Measurements from ENCODE around the gene HTT-AS. TPM values are rescaled to one million over a fixed set of nuclear protein-coding genes. Genes with fewer than 3 reads are reported as not detected.

HTT-AS gene
- polyA plus RNA-seq (2012; rRNA removed) = not detected in 2 replicates
- polyA plus RNA-seq (2012; cell fraction: cytosol; rRNA removed) = not detected in 2 replicates
- polyA plus RNA-seq (2012; cell fraction: nucleus; rRNA removed) = not detected in 2 replicates

DNA sequence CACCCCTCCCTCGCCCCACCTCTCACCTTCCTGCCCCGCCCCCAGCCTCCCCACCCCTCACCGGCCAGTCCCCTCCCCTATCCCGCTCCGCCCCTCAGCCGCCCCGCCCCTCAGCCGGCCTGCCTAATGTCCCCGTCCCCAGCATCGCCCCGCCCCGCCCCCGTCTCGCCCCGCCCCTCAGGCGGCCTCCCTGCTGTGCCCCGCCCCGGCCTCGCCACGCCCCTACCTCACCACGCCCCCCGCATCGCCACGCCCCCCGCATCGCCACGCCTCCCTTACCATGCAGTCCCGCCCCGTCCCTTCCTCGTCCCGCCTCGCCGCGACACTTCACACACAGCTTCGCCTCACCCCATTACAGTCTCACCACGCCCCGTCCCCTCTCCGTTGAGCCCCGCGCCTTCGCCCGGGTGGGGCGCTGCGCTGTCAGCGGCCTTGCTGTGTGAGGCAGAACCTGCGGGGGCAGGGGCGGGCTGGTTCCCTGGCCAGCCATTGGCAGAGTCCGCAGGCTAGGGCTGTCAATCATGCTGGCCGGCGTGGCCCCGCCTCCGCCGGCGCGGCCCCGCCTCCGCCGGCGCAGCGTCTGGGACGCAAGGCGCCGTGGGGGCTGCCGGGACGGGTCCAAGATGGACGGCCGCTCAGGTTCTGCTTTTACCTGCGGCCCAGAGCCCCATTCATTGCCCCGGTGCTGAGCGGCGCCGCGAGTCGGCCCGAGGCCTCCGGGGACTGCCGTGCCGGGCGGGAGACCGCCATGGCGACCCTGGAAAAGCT is at the start of gene HTT-AS, which contains the start of gene HTT:
Gene HTT-AS, minus strand, starts transcription at position 461 of the 768 bp plus-strand sequence.
Gene HTT, plus strand, starts transcription at position 604 of the 768 bp plus-strand sequence. Its CDS starts 145 bp downstream, at position 749.
- Histone ChIP-seq H3K4me3 (ENCODE audit: low read depth in 2 of 2, low read length in 1 of 2) (peak within 1 kb of the TSS; percentile 85 to 93), H3K4me2 (peak within 1 kb of the TSS; percentile 95), H3K4me1 (ENCODE audit: control insufficient read depth in 1 of 2, insufficient read depth in 2 of 2, low read depth in 1 of 2, low read length in 1 of 2) (peaks cover 6 to 15% of the 10 kb centered on the region in 2 experiments; a peak in 3 of 4 replicates), H3K27ac (ENCODE audit: low read depth in 2 of 2, low read length in 1 of 2) (peak within 1 kb of the TSS; percentile 85 to 96), H3K9me3 (no peaks in the 10 kb centered on the region), H2AFZ (ENCODE audit: low read depth) (peak within 1 kb of the TSS; percentile 96), H3K9me2 (no peaks in the 10 kb centered on the region), H3K9ac (peak within 1 kb of the TSS; percentile 98), H3K36me3 (replicated peaks in 1 of 2; ENCODE audit: control insufficient read depth in 1 of 2, insufficient read depth in 2 of 2, low read length in 1 of 2) (no peaks in the 10 kb centered on the region), H3K79me2 (ENCODE audit: insufficient read depth) (peaks cover 41% of the 10 kb centered on the region), H3F3A (replicated peaks; ENCODE audit: insufficient read depth) (peaks cover 8% of the 10 kb centered on the region), H4K20me1 (ENCODE audit: insufficient read depth) (peaks cover 37% of the 10 kb centered on the region), H3K27me3 (ENCODE audit: insufficient read depth) (no peaks in the 10 kb centered on the region)
- ChIA-PET POLR2A (no interaction called here), CTCF (interaction anchor here (0.6 to 1.5 kb wide), 5 partner anchors 9 to 96 kb away, joined by 3 to 6 read pairs (median 3); no protein-coding TSS in a partner anchor)
- WGBS (ENCODE audit: low lambda C conversion rate) = 1% methylated on average over 42 of the region's 81 CpGs
- peak; percentile 99 for DNase-seq
- peak; percentile 81 for TF ChIP-seq POLR2AphosphoS5 (IDR thresholded peaks at IDR 0.05; ENCODE audit: low read depth, low read length)
- TF ChIP-seq, protein P1, sequence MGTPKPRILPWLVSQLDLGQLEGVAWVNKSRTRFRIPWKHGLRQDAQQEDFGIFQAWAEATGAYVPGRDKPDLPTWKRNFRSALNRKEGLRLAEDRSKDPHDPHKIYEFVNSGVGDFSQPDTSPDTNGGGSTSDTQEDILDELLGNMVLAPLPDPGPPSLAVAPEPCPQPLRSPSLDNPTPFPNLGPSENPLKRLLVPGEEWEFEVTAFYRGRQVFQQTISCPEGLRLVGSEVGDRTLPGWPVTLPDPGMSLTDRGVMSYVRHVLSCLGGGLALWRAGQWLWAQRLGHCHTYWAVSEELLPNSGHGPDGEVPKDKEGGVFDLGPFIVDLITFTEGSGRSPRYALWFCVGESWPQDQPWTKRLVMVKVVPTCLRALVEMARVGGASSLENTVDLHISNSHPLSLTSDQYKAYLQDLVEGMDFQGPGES (IDR thresholded peaks at IDR 0.05; ENCODE audit: low read depth, low read length) = 0 out of 2 replicates have a peak, but pooled peaks have one; percentile 11
- TF ChIP-seq, protein P2, sequence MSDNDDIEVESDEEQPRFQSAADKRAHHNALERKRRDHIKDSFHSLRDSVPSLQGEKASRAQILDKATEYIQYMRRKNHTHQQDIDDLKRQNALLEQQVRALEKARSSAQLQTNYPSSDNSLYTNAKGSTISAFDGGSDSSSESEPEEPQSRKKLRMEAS (IDR thresholded peaks at IDR 0.05; ENCODE audit: low read depth) = 0 out of 2 replicates have a peak, but pooled peaks have one; percentile 0
- peak; percentile 91 for TF ChIP-seq YY1 (IDR thresholded peaks at IDR 0.05; ENCODE audit: low read depth)
- TF ChIP-seq GABPA (IDR thresholded peaks at IDR 0.05; ENCODE audit: low read depth) = no peak
- TF ChIP-seq RAD21 (IDR thresholded peaks at IDR 0.05; ENCODE audit: low read length) = no peak
- TF ChIP-seq SMC3 (IDR thresholded peaks at IDR 0.05; ENCODE audit: low read depth, low read length) = no peak
- TF ChIP-seq, protein P3, sequence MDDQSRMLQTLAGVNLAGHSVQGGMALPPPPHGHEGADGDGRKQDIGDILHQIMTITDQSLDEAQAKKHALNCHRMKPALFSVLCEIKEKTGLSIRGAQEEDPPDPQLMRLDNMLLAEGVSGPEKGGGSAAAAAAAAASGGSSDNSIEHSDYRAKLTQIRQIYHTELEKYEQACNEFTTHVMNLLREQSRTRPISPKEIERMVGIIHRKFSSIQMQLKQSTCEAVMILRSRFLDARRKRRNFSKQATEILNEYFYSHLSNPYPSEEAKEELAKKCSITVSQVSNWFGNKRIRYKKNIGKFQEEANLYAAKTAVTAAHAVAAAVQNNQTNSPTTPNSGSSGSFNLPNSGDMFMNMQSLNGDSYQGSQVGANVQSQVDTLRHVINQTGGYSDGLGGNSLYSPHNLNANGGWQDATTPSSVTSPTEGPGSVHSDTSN (IDR thresholded peaks at IDR 0.05) = peak; percentile 100
- TF ChIP-seq NRF1 (IDR thresholded peaks at IDR 0.05; ENCODE audit: low read depth, low read length) = peak; percentile 71
- no peak for TF ChIP-seq RXRA (IDR thresholded peaks at IDR 0.05; ENCODE audit: borderline replicate concordance, low read depth)
- TF ChIP-seq CHD2 (IDR thresholded peaks at IDR 0.05; ENCODE audit: low read length, partially characterized antibody) = peak; percentile 45
- peak; percentile 81 for TF ChIP-seq TAF1 (IDR thresholded peaks at IDR 0.05; ENCODE audit: borderline replicate concordance, low read depth, low read length)
- no peak for TF ChIP-seq TEAD4 (IDR thresholded peaks at IDR 0.05; ENCODE audit: borderline replicate concordance, insufficient read depth)
